ENCODE measurements around the gene ATAD2B. TPM values are rescaled to one million over a fixed set of nuclear protein-coding genes. Genes with fewer than 3 reads are reported as not detected.

Gene ATAD2B
- total and polyA plus RNA-seq, 2 of the 8 experiments (the other 6 are each of a cell fraction or from before 2014, with no cell fraction given), result 3.4 to 16.1 TPM

DNA sequence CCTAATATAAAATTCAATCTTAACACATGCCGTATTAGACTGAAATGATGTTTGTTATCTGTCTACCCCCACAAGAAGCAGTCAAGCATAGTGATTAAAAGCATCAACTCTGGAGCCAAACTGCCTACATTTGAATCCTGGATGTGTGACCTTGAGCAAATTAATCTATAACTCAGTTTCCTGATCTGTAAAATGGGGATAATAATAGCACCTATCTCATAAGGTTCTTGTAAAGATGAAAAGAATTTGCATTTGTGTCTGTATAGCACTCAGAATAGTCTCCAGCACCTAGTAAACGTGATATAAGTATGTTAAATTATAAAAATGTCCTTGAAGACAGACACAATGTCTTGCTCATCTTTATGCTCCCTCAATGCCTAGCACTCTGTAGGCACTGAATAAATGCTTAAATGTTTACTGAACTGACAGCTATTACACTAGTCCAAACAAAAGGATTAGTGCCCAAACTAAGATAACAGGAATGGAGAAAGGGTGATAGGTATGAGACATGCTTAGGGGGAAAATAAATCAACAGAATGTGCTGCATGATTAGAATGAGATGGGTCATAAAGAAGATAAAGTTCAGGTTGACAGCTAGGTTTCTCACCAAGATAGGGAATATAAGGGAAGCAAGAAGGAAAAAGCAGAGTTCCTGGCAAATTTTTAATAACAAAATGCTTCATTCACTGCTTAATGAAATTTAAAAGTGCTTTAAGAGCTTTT is 180.6 kb downstream of the ATAD2B start:
- Histone ChIP-seq H4K20me1 (replicated peaks in 1 of 2; ENCODE audit: control insufficient read depth in 1 of 2, insufficient read depth in 2 of 2, low read length in 2 of 2) (no peaks in the 10 kb centered on the region), H3K23ac (ENCODE audit: insufficient read length) (no peak overlapping the region), H3K79me1 (ENCODE audit: low read depth, low read length) (no peaks in the 10 kb centered on the region), H4K91ac (replicated peaks; ENCODE audit: insufficient read length, low read length) (no peak overlapping the region), H3K56ac (replicated peaks; ENCODE audit: insufficient read length, low read depth, low read length) (no peak overlapping the region), H2BK15ac (ENCODE audit: low read length) (no peak overlapping the region), H3K36me3 (ENCODE audit: control insufficient read depth in 2 of 4, insufficient read depth in 4 of 4, low read length in 3 of 4) (peaks cover 0 to 4% (median 0%) of the 10 kb centered on the region in 4 experiments; a peak in 1 of 8 replicates), H3K14ac (ENCODE audit: insufficient read length) (no peak overlapping the region), H3K9me3 (ENCODE audit: insufficient read depth in 2 of 2, low read depth in 1 of 2, low read length in 1 of 2) (no peaks in the 10 kb centered on the region), H4K5ac (ENCODE audit: insufficient read length, low read depth, low read length) (no peak overlapping the region), H3K23me2 (ENCODE audit: low read depth, low read length) (no peaks in the 10 kb centered on the region; the same call in 1 of the 2 replicates), H3K9ac (replicated peaks in 1 of 4; ENCODE audit: extremely low read depth in 1 of 4, low read depth in 3 of 4, low read length in 3 of 4) (no peak overlapping the region), H3K4me1 (replicated peaks in 1 of 4; ENCODE audit: control insufficient read depth in 3 of 4, insufficient read depth in 4 of 4, low read length in 3 of 4) (peaks cover 0 to 3% (median 0%) of the 10 kb centered on the region in 4 experiments; a peak in 1 of 7 replicates), H3K18ac (ENCODE audit: extremely low read depth, low read length) (no peak overlapping the region), H2AK5ac (ENCODE audit: low read depth, low read length) (no peak overlapping the region), H2BK12ac (ENCODE audit: low read depth, low read length) (no peak overlapping the region), H3K4me3 (ENCODE audit: extremely low read depth in 1 of 4, insufficient read depth in 2 of 4, low read depth in 3 of 4, low read length in 4 of 4) (no peak overlapping the region), H3K79me2 (ENCODE audit: control insufficient read depth in 1 of 2, insufficient read depth in 2 of 2, low read length in 2 of 2) (no peaks in the 10 kb centered on the region), H3K4me2 (ENCODE audit: insufficient read depth in 1 of 2, low read depth in 2 of 2, low read length in 2 of 2) (no peak overlapping the region), H2AFZ (ENCODE audit: low read length) (no peak overlapping the region), H3K4ac (replicated peaks; ENCODE audit: insufficient read length, low read depth, low read length) (no peak overlapping the region), H4K8ac (ENCODE audit: extremely low read depth, insufficient read depth, low read length) (no peak overlapping the region), H2BK120ac (replicated peaks; ENCODE audit: low read depth, low read length) (no peak overlapping the region), H2BK5ac (ENCODE audit: low read depth, low read length) (no peak overlapping the region), H3K27me3 (replicated peaks in 1 of 4; ENCODE audit: control insufficient read depth in 3 of 4, extremely low read depth in 1 of 4, insufficient read depth in 3 of 4, low read length in 3 of 4) (no peaks in the 10 kb centered on the region; a peak in 1 of 7 replicates), H3K27ac (ENCODE audit: low read depth, low read length) (no peak overlapping the region), H2BK20ac (ENCODE audit: low read length) (no peak overlapping the region)
- 79% methylated on average over 2 of the region's 2 CpGs; no CpG with 5 or more reads in 1 of the 2 experiments for WGBS, 2 experiments (ENCODE audit: extremely low coverage in 1 of 2, insufficient coverage in 1 of 2, insufficient read length in 1 of 2, insufficient replicate concordance in 2 of 2, low coverage in 1 of 2, low lambda C conversion rate in 2 of 2, missing lambda C conversion rate in 1 of 2)
- no peak for FAIRE-seq
- ChIA-PET POLR2A (ENCODE audit: partially characterized antibody) (no interaction called here), CTCF (ENCODE audit: partially characterized antibody) (no interaction called here)
- DNase-seq (ENCODE audit: low read depth in 1 of 2, low spot score in 2 of 2), result no peak
- TF ChIP-seq SUZ12 (IDR thresholded peaks at IDR 0.05; ENCODE audit: low read length), result no peak
- TF ChIP-seq FOSL1 (IDR thresholded peaks at IDR 0.05; ENCODE audit: insufficient read depth, low read depth, low read length), result no peak
- no peak for TF ChIP-seq POLR2A (IDR thresholded peaks at IDR 0.05; ENCODE audit: control extremely low read depth in 1 of 2, low read depth in 2 of 2, low read length in 2 of 2)
- TF ChIP-seq, protein P1, sequence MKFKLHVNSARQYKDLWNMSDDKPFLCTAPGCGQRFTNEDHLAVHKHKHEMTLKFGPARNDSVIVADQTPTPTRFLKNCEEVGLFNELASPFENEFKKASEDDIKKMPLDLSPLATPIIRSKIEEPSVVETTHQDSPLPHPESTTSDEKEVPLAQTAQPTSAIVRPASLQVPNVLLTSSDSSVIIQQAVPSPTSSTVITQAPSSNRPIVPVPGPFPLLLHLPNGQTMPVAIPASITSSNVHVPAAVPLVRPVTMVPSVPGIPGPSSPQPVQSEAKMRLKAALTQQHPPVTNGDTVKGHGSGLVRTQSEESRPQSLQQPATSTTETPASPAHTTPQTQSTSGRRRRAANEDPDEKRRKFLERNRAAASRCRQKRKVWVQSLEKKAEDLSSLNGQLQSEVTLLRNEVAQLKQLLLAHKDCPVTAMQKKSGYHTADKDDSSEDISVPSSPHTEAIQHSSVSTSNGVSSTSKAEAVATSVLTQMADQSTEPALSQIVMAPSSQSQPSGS (IDR thresholded peaks at IDR 0.05; ENCODE audit: low read length), result no peak

Measured in H1 (cell line).